AG09309 (cell line): Measurements from ENCODE around the gene POLR2M.

Experiments
- DNase-seq: peaks from one replicate; pipeline ENCODE4 v3.0.0-alpha.2; 2010; ENCODE audit warnings: low read depth
- H3K4me3 ChIP-seq: 2 replicates; pipeline ENCODE4 v1.5.1; 2011; ENCODE audit warnings: mild to moderate bottlenecking, low read depth, low read length, moderate library complexity; ENCODE audit not compliant: control insufficient read depth
- CTCF ChIP-seq: IDR thresholded peaks from 2 replicates; pipeline ENCODE4 v1.5.1; 2011; ENCODE audit warnings: mild to moderate bottlenecking, low read depth, low read length, inconsistent platforms; ENCODE audit not compliant: insufficient read depth, control insufficient read depth; ENCODE audit errors: missing control alignments

Gene POLR2M

GRCh38 chr15:57763176-57763964 lies 56.9 kb downstream of the POLR2M start:
- no peak for DNase-seq
- no peak overlapping the region for H3K4me3 ChIP-seq
- no peak for TF ChIP-seq CTCF
